HEK293T (cell line): ENCODE data around the gene RNASEH2B.

Experiments
- ELF4 ChIP-seq: fragments of 450-650 bp; IDR thresholded peaks from 2 replicates; pipeline ENCODE4 v1.6.1; 2017; ENCODE audit warnings: antibody characterized with exemption
- FOXK2 ChIP-seq: fragments of 450-650 bp; IDR thresholded peaks from 2 replicates; pipeline ENCODE4 v1.6.1; 2016; ENCODE audit warnings: mild to moderate bottlenecking
- SUZ12 ChIP-seq: fragments of 450-650 bp; IDR thresholded peaks from 2 replicates; pipeline ENCODE4 v1.6.1; 2016; ENCODE audit warnings: mild to moderate bottlenecking

DNA sequence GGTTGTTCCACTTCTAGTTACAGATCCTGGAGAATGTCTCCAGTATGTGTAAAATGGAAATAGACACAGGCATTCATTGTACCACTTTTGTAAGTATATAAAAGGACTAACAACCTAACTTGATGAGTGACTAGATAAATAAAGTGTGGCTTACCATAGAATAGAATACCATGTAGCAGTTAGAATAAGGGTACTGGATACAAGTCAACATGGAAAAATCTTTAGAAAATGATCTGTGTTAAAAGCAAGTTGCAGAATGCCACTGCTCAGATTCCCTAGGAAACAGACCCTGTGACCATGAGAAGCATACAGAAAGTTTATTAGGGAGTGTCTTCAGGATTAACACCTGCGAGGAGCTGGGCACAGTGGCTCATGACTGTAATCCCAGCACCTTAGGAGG is 25.9 kb upstream of the RNASEH2B start:
- TF ChIP-seq ELF4 (no peak), SUZ12 (no peak), FOXK2 (no peak)
